ENCODE data around the gene ZBTB16.

Gene ZBTB16

DNA sequence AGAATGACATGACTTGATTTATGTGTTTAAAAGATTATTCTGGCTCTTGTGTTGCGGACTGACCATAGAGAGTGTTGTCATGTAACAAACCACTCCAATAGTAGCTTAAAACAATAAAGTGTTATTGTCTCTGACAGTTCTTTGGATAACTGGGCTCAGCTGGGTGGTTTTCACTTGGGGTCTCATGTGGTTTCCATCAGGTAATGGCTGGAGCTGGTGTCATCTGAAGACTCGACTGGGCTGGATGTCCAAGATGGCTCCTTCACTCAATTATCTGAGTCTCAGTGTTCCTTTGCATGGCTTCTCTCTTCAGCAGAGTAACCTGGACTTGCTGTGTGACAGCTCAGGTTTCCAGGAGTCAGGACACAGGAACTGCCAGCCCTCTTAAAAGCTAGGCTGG, 132.4 kb downstream of the ZBTB16 start:
- Histone ChIP-seq H3K4me3 (replicated peaks; ENCODE audit: low read depth, low read length) (no peak overlapping the region), H3K27me3 (replicated peaks; ENCODE audit: control insufficient read depth, insufficient read depth, low read length) (no peaks in the 10 kb centered on the region), H3K36me3 (ENCODE audit: control insufficient read depth, insufficient read depth, low read length) (no peaks in the 10 kb centered on the region)
- TF ChIP-seq CTCF (IDR thresholded peaks at IDR 0.05; ENCODE audit: insufficient read depth, low read length, poor library complexity, severe bottlenecking), result no peak
- no peak for DNase-seq (ENCODE audit: extremely low read depth, insufficient read length)

GRCh38 chr11:114192841-114193389, 133.4 kb downstream of the ZBTB16 start:
- no peak for DNase-seq (ENCODE audit: extremely low read depth, insufficient read length)
- Histone ChIP-seq H3K4me3 (replicated peaks; ENCODE audit: low read depth, low read length) (no peak overlapping the region), H3K27me3 (replicated peaks; ENCODE audit: control insufficient read depth, insufficient read depth, low read length) (no peaks in the 10 kb centered on the region), H3K36me3 (ENCODE audit: control insufficient read depth, insufficient read depth, low read length) (no peaks in the 10 kb centered on the region)
- no peak for TF ChIP-seq CTCF (IDR thresholded peaks at IDR 0.05; ENCODE audit: insufficient read depth, low read length, poor library complexity, severe bottlenecking)

GRCh38 chr11:114193730-114194679, 134.5 kb downstream of the ZBTB16 start:
- no peak overlapping the region for H3K4me3 ChIP-seq (replicated peaks; ENCODE audit: low read depth, low read length)
- DNase-seq (ENCODE audit: extremely low read depth, insufficient read length), result no peak
- H3K27me3 ChIP-seq (replicated peaks; ENCODE audit: control insufficient read depth, insufficient read depth, low read length), result no peaks in the 10 kb centered on the region
- H3K36me3 ChIP-seq (ENCODE audit: control insufficient read depth, insufficient read depth, low read length), result no peaks in the 10 kb centered on the region
- TF ChIP-seq CTCF (IDR thresholded peaks at IDR 0.05; ENCODE audit: insufficient read depth, low read length, poor library complexity, severe bottlenecking), result no peak

- Histone ChIP-seq H3K27me3 (replicated peaks; ENCODE audit: control insufficient read depth, insufficient read depth, low read length) (no peaks in the 10 kb centered on the region), H3K4me3 (replicated peaks; ENCODE audit: low read depth, low read length) (no peak overlapping the region), H3K36me3 (ENCODE audit: control insufficient read depth, insufficient read depth, low read length) (no peaks in the 10 kb centered on the region)
- no peak for TF ChIP-seq CTCF (IDR thresholded peaks at IDR 0.05; ENCODE audit: insufficient read depth, low read length, poor library complexity, severe bottlenecking)
- DNase-seq (ENCODE audit: extremely low read depth, insufficient read length), result no peak
Measured at GRCh38 chr11:114194702-114195101, 135.2 kb downstream of the ZBTB16 start.

- TF ChIP-seq CTCF (IDR thresholded peaks at IDR 0.05; ENCODE audit: insufficient read depth, low read length, poor library complexity, severe bottlenecking), result no peak
- H3K27me3 ChIP-seq (replicated peaks; ENCODE audit: control insufficient read depth, insufficient read depth, low read length), result no peaks in the 10 kb centered on the region
- DNase-seq (ENCODE audit: extremely low read depth, insufficient read length), result no peak
- H3K4me3 ChIP-seq (replicated peaks; ENCODE audit: low read depth, low read length), result no peak overlapping the region
- H3K36me3 ChIP-seq (ENCODE audit: control insufficient read depth, insufficient read depth, low read length), result no peaks in the 10 kb centered on the region
Measured at GRCh38 chr11:114195151-114195550, 135.6 kb downstream of the ZBTB16 start.
